ENCODE data around the gene C10orf105.

Gene C10orf105

DNA sequence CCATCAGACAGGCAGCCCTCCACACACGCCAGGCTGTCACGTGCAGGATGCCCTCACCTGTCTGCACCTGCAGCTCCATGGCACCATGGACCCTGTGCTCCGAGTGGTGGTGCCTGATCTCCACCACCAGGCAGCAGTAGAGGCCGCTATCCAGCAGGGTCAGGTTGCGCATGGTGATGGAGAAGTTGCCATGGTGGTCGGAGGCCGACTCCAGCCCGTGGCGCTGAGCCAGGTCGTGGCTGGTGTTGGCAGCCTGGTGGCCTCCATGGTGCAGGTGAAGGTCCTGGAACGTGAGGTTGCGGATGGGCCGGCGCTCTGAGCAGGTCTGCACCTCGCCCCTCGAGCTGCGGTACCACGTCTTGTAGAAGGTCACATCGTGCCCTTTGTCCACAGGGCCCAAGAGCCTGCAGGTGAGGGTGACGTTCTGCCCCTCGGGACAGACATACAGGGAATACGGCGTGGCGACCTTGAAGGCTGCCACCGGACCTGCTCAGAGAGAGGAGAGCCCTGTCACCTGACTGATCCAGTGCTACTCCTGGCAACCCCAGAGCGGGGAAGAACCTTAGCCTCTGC is 42.0 kb upstream of the C10orf105 start:
- no peaks in the 10 kb centered on the region for H3K9me3 ChIP-seq (ENCODE audit: low read depth, low read length)
- no peak overlapping the region for H3K9ac ChIP-seq (ENCODE audit: insufficient read length)
- H3K36me3 ChIP-seq (ENCODE audit: insufficient read depth, low read length), result no peaks in the 10 kb centered on the region
- TF ChIP-seq POLR2AphosphoS5 (IDR thresholded peaks at IDR 0.05; ENCODE audit: borderline replicate concordance, low read depth, low read length) (no peak), FOXP2 (optimal IDR thresholded peaks at IDR 0.05; ENCODE audit: control extremely low read depth, extremely low read length, insufficient read depth) (no peak), EZH2 (IDR thresholded peaks at IDR 0.05) (no peak)
- no peak overlapping the region for H3K4me3 ChIP-seq
- H3K27ac ChIP-seq, result no peak overlapping the region
- DNase-seq (ENCODE audit: low read depth, low spot score), result no peak

GRCh38 chr10:71761105-71761511 is 41.5 kb upstream of the C10orf105 start:
- TF ChIP-seq POLR2AphosphoS5 (IDR thresholded peaks at IDR 0.05; ENCODE audit: borderline replicate concordance, low read depth, low read length) (no peak), EZH2 (IDR thresholded peaks at IDR 0.05) (no peak), FOXP2 (optimal IDR thresholded peaks at IDR 0.05; ENCODE audit: control extremely low read depth, extremely low read length, insufficient read depth) (no peak)
- no peaks in the 10 kb centered on the region for H3K9me3 ChIP-seq (ENCODE audit: low read depth, low read length)
- H3K4me3 ChIP-seq, result no peak overlapping the region
- no peak overlapping the region for H3K27ac ChIP-seq
- H3K36me3 ChIP-seq (ENCODE audit: insufficient read depth, low read length), result no peaks in the 10 kb centered on the region
- DNase-seq (ENCODE audit: low read depth, low spot score), result no peak
- H3K9ac ChIP-seq (ENCODE audit: insufficient read length), result no peak overlapping the region

- no peak overlapping the region for H3K27ac ChIP-seq
- no peak overlapping the region for H3K4me3 ChIP-seq
- H3K36me3 ChIP-seq (ENCODE audit: insufficient read depth, low read length), result no peaks in the 10 kb centered on the region
- no peak overlapping the region for H3K9ac ChIP-seq (ENCODE audit: insufficient read length)
- H3K9me3 ChIP-seq (ENCODE audit: low read depth, low read length), result no peaks in the 10 kb centered on the region
- no peak for TF ChIP-seq FOXP2 (optimal IDR thresholded peaks at IDR 0.05; ENCODE audit: control extremely low read depth, extremely low read length, insufficient read depth)
- TF ChIP-seq POLR2AphosphoS5 (IDR thresholded peaks at IDR 0.05; ENCODE audit: borderline replicate concordance, low read depth, low read length), result no peak
- TF ChIP-seq EZH2 (IDR thresholded peaks at IDR 0.05), result no peak
- no peak for DNase-seq (ENCODE audit: low read depth, low spot score)
Measured at GRCh38 chr10:71757399-71757922, 37.9 kb upstream of the C10orf105 start.

DNA sequence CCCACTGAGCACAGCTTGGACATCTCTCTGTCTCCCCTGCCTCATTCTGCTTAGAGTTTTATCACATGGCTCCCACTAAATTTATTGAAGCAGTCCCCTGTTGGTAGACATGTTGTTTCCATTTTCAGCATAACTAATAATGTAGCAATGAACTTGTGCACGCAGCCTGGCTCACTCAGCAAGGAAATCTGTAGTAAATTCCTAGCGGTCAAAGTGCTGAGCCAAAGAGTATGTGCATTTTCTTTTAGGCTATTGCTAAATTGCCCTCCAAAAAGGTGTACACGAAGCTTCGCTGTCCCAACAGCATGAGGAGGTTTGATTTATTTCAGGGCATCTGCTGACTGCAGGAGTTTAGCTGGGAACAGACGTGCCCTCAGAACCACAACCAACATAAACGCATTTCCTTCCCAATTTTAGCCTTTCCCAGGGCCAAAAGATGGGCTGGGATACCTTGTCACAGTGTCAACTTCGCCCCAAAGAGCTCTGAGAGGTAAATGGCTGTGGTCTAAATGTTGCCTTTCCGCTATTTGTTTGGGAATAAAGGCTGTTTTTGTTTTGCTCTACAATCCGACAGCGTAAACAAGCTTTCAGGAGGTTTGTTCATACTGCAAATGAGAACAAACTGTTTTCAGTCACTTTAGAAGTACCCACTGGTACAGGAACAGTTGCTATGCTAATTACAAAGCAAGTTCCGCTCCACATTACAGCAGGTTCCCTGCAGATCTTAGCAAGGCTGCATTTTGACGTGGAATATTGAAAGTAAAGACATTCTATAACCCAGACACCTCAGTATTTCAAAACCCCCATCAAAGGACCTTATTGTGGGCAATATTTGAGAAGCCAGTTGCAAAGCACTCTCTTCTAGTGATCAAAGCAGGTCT is 37.0 kb upstream of the C10orf105 start:
- no peaks in the 10 kb centered on the region for H3K9me3 ChIP-seq (ENCODE audit: low read depth, low read length)
- no peak for DNase-seq (ENCODE audit: low read depth, low spot score)
- no peak overlapping the region for H3K9ac ChIP-seq (ENCODE audit: insufficient read length)
- H3K27ac ChIP-seq, result no peak overlapping the region
- H3K36me3 ChIP-seq (ENCODE audit: insufficient read depth, low read length), result no peaks in the 10 kb centered on the region
- H3K4me3 ChIP-seq, result no peak overlapping the region
- TF ChIP-seq POLR2AphosphoS5 (IDR thresholded peaks at IDR 0.05; ENCODE audit: borderline replicate concordance, low read depth, low read length) (no peak), FOXP2 (optimal IDR thresholded peaks at IDR 0.05; ENCODE audit: control extremely low read depth, extremely low read length, insufficient read depth) (no peak)

DNA sequence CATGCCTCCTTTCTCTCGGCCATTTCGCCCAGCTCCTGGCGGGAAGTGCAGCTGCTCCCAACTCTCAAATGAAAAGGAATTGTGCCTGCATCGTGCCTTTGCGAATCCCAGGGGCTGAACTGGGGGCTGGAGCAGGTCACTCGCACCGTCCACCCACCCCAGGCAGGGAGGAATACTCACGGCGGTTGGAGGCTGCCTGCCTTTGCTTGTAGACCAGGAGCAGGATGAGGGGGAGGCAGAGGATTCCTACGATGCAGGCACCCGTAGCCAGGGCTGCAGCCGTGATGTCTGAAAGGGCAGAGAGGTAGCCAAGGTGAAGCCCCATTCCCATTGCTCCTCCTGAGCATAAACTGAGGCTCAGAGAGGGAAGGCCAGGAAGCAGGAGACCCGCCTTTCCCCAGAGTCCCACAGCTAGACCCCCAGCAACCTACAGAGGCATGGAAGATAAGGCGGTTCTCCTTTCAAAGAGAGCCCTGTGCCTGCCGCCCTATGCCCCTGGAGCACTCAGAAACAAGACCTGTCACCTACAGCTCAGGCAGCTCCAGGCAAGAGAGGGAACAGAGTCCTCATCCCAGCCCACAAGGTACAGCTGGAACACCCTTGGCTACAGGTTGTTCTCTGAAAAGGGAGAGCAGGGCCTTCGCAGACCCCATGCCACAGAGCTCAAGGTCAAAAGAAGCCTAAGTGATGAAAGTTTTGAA is 35.8 kb upstream of the C10orf105 start:
- Histone ChIP-seq H3K27ac (no peak overlapping the region), H3K9me3 (ENCODE audit: low read depth, low read length) (no peaks in the 10 kb centered on the region), H3K36me3 (ENCODE audit: insufficient read depth, low read length) (no peaks in the 10 kb centered on the region), H3K4me3 (no peak overlapping the region), H3K9ac (ENCODE audit: insufficient read length) (no peak overlapping the region)
- no peak for DNase-seq (ENCODE audit: low read depth, low spot score)
- TF ChIP-seq POLR2AphosphoS5 (IDR thresholded peaks at IDR 0.05; ENCODE audit: borderline replicate concordance, low read depth, low read length) (no peak), EZH2 (IDR thresholded peaks at IDR 0.05) (no peak), FOXP2 (optimal IDR thresholded peaks at IDR 0.05; ENCODE audit: control extremely low read depth, extremely low read length, insufficient read depth) (no peak)

GRCh38 chr10:71754562-71754961 is 35.0 kb upstream of the C10orf105 start:
- H3K9ac ChIP-seq (ENCODE audit: insufficient read length), result no peak overlapping the region
- no peaks in the 10 kb centered on the region for H3K36me3 ChIP-seq (ENCODE audit: insufficient read depth, low read length)
- no peak for DNase-seq (ENCODE audit: low read depth, low spot score)
- H3K9me3 ChIP-seq (ENCODE audit: low read depth, low read length), result no peaks in the 10 kb centered on the region
- H3K4me3 ChIP-seq, result no peak overlapping the region
- H3K27ac ChIP-seq, result no peak overlapping the region
- TF ChIP-seq EZH2 (IDR thresholded peaks at IDR 0.05) (no peak), POLR2AphosphoS5 (IDR thresholded peaks at IDR 0.05; ENCODE audit: borderline replicate concordance, low read depth, low read length) (no peak), FOXP2 (optimal IDR thresholded peaks at IDR 0.05; ENCODE audit: control extremely low read depth, extremely low read length, insufficient read depth) (no peak)

DNA sequence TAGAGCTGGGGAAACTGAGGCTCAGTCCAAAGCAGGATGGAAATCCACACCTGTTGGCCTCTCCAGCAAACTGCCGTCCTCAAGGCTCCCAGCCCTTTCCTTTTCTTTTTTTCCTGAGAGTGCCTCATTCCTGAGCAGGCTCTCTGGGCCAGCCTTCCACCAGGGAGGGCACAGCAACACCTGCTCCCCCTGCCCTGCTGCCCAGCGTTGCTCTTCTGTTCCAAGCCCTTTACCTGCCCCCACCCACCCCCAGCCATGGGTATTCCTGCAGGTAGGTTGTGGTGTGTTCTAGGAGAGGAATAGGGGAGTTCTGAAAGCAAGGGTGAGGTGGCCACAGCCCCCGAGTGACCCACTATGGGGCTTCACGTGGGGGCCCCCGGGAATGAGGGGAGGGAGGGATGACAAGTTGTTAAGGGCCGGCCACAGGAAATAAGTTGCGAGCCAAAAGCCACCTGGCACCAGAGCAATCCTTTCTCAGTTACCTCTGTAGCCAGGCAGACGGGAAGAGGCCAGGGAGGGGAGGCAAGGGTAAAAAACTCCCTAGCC is 34.5 kb upstream of the C10orf105 start:
- no peak for DNase-seq (ENCODE audit: low read depth, low spot score)
- TF ChIP-seq EZH2 (IDR thresholded peaks at IDR 0.05), result no peak
- no peak for TF ChIP-seq FOXP2 (optimal IDR thresholded peaks at IDR 0.05; ENCODE audit: control extremely low read depth, extremely low read length, insufficient read depth)
- TF ChIP-seq POLR2AphosphoS5 (IDR thresholded peaks at IDR 0.05; ENCODE audit: borderline replicate concordance, low read depth, low read length), result no peak
- no peak overlapping the region for H3K27ac ChIP-seq
- H3K4me3 ChIP-seq, result no peak overlapping the region
- H3K9me3 ChIP-seq (ENCODE audit: low read depth, low read length), result no peaks in the 10 kb centered on the region
- no peaks in the 10 kb centered on the region for H3K36me3 ChIP-seq (ENCODE audit: insufficient read depth, low read length)
- no peak overlapping the region for H3K9ac ChIP-seq (ENCODE audit: insufficient read length)

Measured in SK-N-MC (cell line).